Activated gamma-delta T cell treated with anti-CD3 and anti-CD28 coated beads, Interleukin-2, amount 50 U/mL, for 16 hours (primary cell): ENCODE measurements around the gene SLC35F6.
"Not testable (repeated sequence)": the region's sequence is repeated elsewhere in the genome, so short reads cannot be mapped to it uniquely, and the experiment has no call there.

Experiments used
- DNase-seq: peaks from one replicate; pipeline ENCODE4 v3.0.0-alpha.2; 2020; ENCODE audit warnings: low read depth

Gene SLC35F6

DNA sequence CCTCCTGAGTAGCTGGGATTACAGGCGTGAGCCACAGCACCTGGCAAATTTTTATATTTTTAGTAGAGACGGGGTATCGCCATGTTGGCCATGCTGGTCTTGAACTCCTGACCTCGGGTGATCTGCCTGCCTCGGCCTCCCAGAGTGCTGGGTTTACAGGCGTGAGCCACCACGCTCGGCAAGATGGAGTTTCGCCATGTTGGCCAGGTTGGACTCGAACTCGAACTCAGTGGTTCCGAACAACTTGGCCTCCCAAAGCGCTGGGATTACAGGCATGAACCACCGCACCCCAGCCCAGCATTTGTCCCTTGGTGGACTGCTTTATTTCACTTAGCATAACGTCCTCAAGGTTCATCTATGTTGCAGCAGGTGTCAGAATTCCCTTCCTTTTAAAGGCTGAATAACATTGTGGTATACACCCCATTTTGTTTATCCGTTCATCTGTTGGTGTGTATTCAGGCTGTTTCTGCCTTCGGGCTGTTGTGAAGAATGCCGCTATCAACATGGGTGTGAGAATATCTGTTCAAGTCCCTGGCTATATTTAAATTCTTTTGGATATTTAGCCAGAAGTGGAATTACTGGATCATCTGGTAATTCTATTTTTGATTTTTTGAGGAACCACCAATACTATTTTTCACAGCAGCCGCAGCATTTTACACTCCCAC is 20.6 kb downstream of the SLC35F6 start:
- no peak for DNase-seq

DNA sequence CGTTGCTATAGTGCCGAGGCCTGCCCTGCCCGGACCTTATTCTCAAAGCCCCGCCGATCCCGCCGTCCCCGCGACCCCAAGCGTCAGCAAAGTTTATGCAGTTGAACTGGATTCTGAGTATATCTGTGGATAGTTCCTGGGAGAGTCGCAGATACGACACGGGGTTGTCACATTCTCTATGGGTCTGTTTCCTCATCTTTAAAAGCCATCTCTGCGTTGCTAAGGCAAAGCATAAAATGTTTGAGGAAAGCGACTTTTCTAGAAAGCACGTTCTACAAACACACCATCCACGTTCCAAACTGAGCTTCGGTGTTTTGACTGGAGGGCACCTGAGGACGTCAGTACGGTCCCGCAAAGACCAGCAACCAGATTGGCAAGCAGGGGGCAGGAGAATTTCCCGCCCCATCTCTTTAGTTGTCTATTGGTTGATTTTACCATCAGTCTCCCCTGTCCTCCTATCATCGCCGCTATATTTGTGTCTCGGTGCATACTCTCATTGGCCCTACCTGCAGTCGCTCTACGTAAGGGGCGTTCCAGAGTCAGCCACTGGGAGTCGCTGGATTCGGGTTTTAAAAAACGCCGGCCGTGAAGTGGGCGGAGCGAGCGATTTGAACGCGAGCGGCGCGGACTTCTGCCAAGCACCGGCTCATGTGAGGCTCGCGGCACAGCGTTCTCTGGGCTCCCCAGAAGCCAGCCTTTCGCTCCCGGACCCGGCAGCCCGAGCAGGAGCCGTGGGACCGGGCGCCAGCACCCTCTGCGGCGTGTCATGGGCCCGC is 21.5 kb downstream of the SLC35F6 start, which contains the start of gene CENPA:
Gene CENPA, plus strand, starts transcription at position 626 of the 776 bp plus-strand sequence. Its CDS starts 141 bp downstream, at position 767.
- DNase-seq, result peak; percentile 90

DNA sequence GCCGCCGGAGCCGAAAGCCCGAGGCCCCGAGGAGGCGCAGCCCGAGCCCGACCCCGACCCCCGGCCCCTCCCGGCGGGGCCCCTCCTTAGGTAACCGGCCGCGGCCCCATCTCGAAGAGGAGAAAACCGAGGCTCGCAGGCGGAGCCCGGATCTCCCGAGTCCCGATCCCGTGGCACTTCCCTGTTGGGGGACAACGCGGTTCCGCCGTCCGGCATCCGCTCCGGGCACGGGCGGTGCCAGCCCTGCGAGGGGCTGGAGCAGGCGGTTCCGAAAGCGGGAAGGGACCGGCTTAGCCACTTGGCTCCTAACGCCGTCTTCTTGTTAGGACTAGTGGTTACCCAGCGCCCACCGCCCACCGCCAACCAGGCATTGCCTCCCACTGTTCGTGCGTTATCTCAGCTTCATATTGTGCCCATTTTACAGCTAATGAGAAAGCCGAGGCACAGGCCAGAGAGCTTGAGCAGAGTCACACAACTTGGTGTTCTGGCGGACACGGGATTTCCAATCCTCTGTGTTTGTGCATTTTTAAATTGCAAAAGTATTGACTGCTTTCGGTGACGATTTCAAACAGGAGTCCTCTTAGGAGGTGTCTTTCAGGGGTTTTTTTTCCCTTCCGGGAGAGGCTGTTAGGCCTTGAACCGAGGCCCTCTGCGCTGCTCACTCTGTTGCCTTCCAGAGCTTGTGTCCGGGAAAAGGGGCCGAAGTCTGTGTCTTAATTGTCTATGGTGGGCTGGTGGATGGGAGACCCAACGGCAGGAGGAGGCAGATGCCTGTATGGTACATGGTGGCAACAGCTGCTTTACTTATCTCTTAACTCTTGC is 22.3 kb downstream of the SLC35F6 start:
- no peak for DNase-seq

DNA sequence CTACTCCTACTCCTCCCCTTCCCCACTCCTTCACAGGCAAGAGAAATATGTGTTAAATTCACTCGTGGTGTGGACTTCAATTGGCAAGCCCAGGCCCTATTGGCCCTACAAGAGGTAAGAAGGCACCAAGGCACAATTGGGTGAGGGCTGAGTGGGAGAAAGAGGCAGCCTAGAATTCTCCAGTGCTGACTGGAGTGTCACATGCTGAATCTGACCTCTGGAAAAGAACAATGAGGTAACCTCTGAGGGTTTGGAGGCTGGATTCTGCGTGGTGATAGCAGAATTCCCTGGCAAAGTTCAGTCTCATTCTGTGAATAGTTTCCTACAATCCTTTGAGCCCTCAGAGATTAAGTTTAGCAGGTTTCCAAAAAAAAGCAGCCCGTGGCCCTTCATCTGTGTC is 28.6 kb downstream of the SLC35F6 start:
- no peak for DNase-seq

DNA sequence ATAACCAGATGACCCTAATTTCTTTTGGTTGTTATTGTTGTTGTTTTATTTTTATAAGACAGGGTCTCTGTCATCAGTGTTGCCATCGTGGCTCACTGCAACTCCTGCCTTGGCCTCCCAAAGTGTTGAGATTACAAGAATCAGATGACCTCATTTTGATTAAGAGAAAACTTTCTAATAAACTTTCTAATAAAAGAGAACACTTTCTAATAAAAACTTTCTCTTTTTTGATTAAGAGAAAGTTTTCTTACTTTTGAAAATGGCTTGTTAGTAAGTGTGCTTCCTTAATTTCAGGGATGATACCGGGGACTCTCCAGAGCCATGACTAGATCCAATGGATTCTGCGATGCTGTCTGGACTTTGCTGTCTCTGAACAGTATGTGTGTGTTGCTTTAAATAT is 29.4 kb downstream of the SLC35F6 start:
- no peak for DNase-seq

DNA sequence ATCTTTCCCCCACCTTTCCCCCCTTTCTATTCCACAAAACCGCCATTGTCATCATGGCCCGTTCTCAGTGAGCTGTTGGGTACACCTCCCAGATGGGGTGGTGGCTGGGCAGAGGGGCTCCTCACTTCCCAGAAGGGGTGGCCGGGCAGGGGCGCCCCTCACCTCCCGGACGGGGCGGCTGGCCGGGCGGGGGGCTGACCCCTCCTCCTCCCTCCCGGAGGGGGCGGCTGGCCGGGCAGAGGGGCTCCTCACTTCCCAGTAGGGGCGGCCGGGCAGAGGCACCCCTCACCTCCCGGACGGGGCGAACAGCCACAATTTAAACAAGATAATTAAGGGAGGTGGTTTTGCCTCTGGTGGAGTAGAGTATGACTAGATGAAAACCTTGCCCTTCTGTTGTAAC is 31.1 kb downstream of the SLC35F6 start:
- DNase-seq, result not testable (repeated sequence)

DNA sequence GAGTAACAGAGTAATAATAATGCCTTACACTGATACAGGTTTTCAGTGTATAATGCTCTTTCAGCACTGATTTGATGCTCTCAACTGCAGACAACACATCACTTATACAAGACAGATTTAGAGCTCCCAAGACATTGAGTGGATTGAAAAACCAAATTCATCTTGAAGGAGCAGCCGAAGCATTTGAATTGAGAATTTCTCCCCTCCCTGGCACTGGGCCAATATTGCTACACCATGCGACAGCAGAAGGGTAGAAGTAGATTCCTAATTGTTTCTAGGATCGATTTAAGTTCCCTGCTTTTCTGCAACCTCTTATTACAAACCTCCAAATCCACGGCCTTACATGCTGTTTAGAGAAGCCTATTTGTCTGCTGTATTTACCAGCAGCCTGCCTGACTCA is 37.2 kb downstream of the SLC35F6 start:
- no peak for DNase-seq

GRCh38 chr2:26801796-26802195 is 37.7 kb downstream of the SLC35F6 start:
- DNase-seq, result no peak

- DNase-seq, result no peak
Observed at GRCh38 chr2:26805241-26805676, 41.2 kb downstream of the SLC35F6 start.

DNA sequence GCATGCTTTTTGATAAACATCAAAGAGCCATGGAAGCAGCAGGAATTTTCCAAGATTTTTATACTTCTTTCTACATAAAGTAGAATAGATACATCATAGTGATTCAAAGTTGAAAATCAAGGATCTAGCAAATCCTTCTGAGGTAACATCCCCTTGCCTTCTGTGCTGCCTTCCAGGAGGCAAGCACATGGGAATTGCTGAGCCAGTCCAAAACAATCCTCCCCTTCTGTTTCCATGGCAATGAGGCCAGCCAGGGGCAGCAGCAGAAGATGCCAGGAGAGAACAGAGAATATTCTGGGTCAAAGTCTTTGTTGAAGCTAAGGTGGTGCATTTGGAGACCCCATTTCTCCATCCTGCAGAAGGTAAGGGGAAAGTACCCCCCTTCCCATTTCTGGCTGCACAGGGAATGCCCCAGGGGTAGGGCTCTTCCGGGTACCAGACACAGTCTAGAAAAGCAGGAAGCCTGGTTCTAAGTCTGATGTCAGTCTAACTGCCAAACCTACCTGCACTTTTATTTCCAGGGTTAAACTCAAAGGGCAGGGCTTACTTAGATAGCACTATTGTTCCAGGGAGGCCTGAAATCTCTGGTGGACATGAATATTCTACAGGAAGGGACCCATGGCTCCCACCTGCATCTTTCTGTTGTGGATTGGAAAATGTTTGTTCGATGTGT is 43.8 kb downstream of the SLC35F6 start:
- DNase-seq, result no peak

DNA sequence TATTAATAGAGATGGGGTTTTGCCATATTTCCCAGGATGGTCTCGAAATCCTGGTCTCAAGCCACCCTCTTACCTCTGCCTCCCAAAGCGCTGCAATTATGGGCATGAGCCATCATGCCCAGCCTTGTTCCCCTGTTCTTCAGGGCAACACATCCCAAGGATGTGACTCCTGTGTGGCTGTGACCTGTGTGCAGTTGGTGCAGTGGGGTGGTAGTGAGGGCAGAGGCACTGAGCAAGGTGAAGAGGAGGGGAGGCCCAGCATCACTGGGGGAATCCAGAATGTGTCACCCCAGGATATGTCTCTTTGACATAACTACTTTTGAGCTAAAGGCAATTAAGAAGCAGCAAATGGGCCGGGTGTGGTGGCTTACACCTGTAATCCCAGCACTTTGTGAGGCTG is 45.1 kb downstream of the SLC35F6 start:
- no peak for DNase-seq

- DNase-seq, result no peak
Observed at GRCh38 chr2:26809876-26810577, 45.9 kb downstream of the SLC35F6 start.

- no peak for DNase-seq
Observed at GRCh38 chr2:26811261-26811660, 47.2 kb downstream of the SLC35F6 start.

GRCh38 chr2:26811791-26812694 is 48.0 kb downstream of the SLC35F6 start:
- DNase-seq, result no peak

- no peak for DNase-seq
Observed at GRCh38 chr2:26812731-26813130, 48.6 kb downstream of the SLC35F6 start.

- DNase-seq, result not testable (repeated sequence)
Observed at GRCh38 chr2:26814072-26814765, 50.1 kb downstream of the SLC35F6 start.

GRCh38 chr2:26816893-26817292 is 52.8 kb downstream of the SLC35F6 start:
- DNase-seq, result no peak

GRCh38 chr2:26818255-26818654 is 54.2 kb downstream of the SLC35F6 start:
- DNase-seq, result no peak

DNA sequence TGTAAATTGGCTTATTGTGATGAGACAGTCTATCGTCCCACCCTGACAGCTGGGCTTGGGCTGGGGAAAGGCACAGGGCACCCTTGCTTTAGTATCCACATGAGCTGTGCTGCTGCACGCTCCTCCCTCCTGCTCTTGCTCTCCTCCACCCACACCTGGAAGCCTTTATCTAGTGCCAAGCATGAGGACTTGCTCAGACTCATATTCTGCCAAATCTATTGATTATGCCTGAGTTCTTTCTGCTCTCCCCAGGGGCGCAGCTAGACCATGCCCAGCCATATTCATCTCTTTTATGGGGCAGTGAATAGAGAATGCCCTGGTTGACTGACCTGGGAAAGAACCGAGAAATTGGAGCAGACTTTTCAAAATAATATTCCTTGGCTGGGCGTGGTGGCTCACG is 54.9 kb downstream of the SLC35F6 start:
- no peak for DNase-seq

DNA sequence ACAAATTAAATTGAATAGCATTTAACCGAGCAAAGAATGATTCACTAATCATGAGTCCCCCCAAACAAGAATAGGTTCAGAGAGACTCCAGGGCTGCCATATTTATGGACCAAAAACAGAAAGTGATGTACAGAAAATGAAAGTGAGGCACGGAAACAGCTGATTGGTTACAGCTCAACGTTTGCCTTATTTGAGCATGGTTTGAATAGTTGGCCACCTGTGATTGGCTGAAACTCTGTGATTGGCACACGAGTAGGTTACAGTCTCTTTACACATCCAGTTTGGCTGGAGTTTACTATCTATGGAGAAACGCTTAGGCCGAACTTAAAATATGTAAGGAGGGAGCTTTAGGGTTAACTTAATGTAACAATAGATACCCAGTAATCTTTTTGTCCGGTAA is 56.8 kb downstream of the SLC35F6 start:
- no peak for DNase-seq
